AG04450 (cell line): ENCODE results near the gene NRM. TPM values are rescaled to one million over a fixed set of nuclear protein-coding genes. Genes with fewer than 3 reads are reported as not detected.

Experiments used
- CTCF ChIA-PET: fragments of 300-600, 350-600 bp; formaldehyde crosslinking; extraction: SDS; loops from one replicate; lab custom pipeline; 2022; ENCODE audit warnings: antibody characterized with exemption, inconsistent platforms; lab: Charles Lee
- POLR2A ChIA-PET: fragments of 350-600 bp; formaldehyde crosslinking; extraction: SDS; loops from one replicate; lab custom pipeline; 2021; ENCODE audit warnings: antibody characterized with exemption, inconsistent platforms; lab: Yijun Ruan, JAX
- DNase-seq: peaks from one replicate; pipeline ENCODE4 v3.0.0-alpha.2; 2011; ENCODE audit warnings: low read depth, low spot score
- H3K27ac ChIP-seq: one replicate; pipeline ENCODE4 v1.5.1; 2012; ENCODE audit warnings: low read depth, low read length, control low read depth
- H3K27me3 ChIP-seq: one replicate; pipeline ENCODE4 v1.6.0; 2012; ENCODE audit warnings: low read length; ENCODE audit not compliant: control insufficient read depth, insufficient read depth
- H3K4me3 ChIP-seq: 2 replicates; pipeline ENCODE4 v1.5.1; 2011; ENCODE audit warnings: mild to moderate bottlenecking, low read depth, low read length, control low read depth
- H3K9me3 ChIP-seq: 2 replicates; pipeline ENCODE4 v1.5.1; 2012; ENCODE audit warnings: low read length; ENCODE audit not compliant: control insufficient read depth, insufficient read depth
- polyA plus RNA-seq: library from polyadenylated mRNA; depleted of rRNA; stranded (reverse); fragments of >200 nt; gene quantifications from 2 replicates; pipeline ENCODE4 v1.2.3, GENCODE V29; 2011
- TF ChIP-seq, protein P1 (sequence below): IDR thresholded peaks from 2 replicates; pipeline ENCODE4 v1.5.1; 2011; ENCODE audit warnings: low read depth, low read length, control low read depth, inconsistent platforms

The NRM gene
- polyA plus RNA-seq, 1 experiment, result 14.6 TPM

DNA sequence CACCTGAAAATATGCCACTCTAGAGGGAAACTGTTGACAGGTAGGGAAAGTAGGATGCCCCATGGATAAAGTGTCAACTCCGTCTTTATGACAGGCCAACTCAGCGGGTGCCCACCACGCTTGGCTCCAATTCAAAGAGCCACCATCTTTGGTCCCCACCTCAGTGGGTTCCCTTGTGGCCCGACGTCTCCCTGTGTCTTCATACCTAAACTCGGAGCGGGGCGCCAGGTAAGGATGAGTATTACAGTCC lies 26.0 kb upstream of the NRM start:
- ChIA-PET POLR2A (interaction anchor here (0.8 to 1.9 kb wide), 11 partner anchors 10 to 104 kb away, joined by 3 to 22 read pairs (median 4); partner anchors contain the start of gene NRM), CTCF (interaction anchor here (0.5 to 2.7 kb wide), 4 partner anchors 29 to 398 kb away, joined by 3 to 9 read pairs (median 3); partner anchors contain the start of gene PSORS1C1)
- H3K27ac ChIP-seq, result peak overlapping the region; percentile 88
- H3K9me3 ChIP-seq, result no peaks in the 10 kb centered on the region
- DNase-seq, result no peak
- H3K27me3 ChIP-seq, result no peaks in the 10 kb centered on the region
- peak overlapping the region; percentile 85 for H3K4me3 ChIP-seq
- TF ChIP-seq, protein P1, sequence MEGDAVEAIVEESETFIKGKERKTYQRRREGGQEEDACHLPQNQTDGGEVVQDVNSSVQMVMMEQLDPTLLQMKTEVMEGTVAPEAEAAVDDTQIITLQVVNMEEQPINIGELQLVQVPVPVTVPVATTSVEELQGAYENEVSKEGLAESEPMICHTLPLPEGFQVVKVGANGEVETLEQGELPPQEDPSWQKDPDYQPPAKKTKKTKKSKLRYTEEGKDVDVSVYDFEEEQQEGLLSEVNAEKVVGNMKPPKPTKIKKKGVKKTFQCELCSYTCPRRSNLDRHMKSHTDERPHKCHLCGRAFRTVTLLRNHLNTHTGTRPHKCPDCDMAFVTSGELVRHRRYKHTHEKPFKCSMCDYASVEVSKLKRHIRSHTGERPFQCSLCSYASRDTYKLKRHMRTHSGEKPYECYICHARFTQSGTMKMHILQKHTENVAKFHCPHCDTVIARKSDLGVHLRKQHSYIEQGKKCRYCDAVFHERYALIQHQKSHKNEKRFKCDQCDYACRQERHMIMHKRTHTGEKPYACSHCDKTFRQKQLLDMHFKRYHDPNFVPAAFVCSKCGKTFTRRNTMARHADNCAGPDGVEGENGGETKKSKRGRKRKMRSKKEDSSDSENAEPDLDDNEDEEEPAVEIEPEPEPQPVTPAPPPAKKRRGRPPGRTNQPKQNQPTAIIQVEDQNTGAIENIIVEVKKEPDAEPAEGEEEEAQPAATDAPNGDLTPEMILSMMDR, result no peak

DNA sequence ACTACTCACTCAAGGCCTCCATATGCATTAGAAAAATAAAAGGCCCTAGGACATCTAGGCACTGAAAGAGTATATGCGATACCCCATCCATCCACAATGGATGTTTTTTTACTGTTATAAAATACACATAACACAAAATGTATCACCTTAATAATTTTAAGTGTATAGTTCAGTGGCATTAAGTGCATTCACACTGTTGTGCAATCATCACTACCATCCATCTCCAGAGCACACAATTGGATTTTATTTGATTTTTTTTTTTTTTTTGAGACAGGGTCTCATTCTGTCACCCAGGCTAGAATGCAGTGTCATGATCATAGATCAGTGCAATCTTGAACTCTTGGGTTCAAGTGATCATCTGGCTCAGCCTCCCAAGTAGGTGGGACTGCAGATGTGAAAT lies 23.5 kb upstream of the NRM start:
- no peaks in the 10 kb centered on the region for H3K27me3 ChIP-seq
- no peaks in the 10 kb centered on the region for H3K9me3 ChIP-seq
- ChIA-PET POLR2A (no interaction called here), CTCF (interaction anchor here (0.8 kb wide), 1 partner anchor 373 kb away, joined by 4 read pairs; no protein-coding TSS in a partner anchor)
- H3K27ac ChIP-seq, result no peak overlapping the region
- no peak overlapping the region for H3K4me3 ChIP-seq
- no peak for DNase-seq
- TF ChIP-seq, protein P1, result no peak

DNA sequence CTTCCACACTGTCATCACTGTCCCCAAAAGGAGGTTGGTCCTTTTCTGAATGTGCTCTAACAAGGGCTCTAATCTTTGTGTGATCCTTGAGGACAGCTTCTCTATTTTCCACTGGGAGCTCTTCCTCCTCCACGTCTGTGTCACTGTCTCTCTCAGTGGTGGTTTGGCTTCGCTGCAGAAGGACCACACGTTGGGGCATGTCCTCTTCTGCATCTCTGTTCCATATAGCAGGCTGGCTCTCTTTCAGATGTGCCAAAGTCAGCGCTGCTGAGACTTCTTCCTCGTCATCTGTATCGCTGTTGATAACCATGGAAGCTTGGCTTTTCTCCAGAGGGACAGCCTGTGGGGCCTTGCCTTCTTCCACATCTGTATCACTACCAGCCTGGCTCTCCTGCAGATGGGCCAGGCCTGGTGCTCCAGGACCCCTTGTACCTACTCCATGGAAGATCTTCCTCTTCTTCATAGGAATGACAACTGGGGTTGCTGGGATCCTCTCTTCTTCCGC lies 21.7 kb upstream of the NRM start:
- POLR2A ChIA-PET, result interaction anchor here (0.8 kb wide), 1 partner anchor 23 kb away, joined by 3 read pairs; no protein-coding TSS in a partner anchor
- Histone ChIP-seq H3K27ac (no peak overlapping the region), H3K4me3 (no peak overlapping the region), H3K9me3 (no peaks in the 10 kb centered on the region), H3K27me3 (no peaks in the 10 kb centered on the region)
- CTCF ChIA-PET, result no interaction called here
- TF ChIP-seq, protein P1, result no peak
- no peak for DNase-seq

DNA sequence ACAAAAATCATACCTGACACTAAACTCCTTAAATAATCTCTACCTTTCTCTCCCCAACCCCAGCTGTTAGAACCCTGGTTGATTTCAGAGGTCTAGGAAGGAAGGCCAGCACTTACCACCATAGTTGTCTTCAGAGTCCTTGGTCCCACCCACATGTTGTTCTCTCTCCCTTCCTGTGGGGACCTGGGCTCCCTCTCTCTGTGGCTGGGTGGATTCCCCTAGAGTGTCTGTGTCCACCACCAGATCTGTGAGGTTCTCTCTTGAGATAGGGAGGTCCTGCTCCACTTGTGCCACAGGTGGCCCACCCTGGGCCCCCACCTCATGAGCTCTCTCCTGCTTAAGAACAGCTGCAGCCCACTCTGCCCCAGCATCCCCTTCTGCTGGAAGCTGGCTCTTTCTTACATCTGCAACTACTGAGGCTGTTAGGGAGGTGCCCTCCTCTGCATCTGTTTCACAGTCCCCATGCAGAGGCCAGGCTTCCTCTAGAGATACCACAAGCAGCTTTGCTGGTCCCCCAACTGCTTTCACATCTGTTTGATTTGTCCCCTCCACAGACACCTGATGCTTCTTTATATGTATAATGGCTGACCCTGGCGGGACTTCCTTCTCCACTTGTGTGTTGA lies 21.1 kb upstream of the NRM start:
- ChIA-PET CTCF (no interaction called here), POLR2A (no interaction called here)
- Histone ChIP-seq H3K4me3 (no peak overlapping the region), H3K27me3 (no peaks in the 10 kb centered on the region), H3K27ac (no peak overlapping the region), H3K9me3 (no peaks in the 10 kb centered on the region)
- DNase-seq, result no peak
- TF ChIP-seq, protein P1, result no peak

DNA sequence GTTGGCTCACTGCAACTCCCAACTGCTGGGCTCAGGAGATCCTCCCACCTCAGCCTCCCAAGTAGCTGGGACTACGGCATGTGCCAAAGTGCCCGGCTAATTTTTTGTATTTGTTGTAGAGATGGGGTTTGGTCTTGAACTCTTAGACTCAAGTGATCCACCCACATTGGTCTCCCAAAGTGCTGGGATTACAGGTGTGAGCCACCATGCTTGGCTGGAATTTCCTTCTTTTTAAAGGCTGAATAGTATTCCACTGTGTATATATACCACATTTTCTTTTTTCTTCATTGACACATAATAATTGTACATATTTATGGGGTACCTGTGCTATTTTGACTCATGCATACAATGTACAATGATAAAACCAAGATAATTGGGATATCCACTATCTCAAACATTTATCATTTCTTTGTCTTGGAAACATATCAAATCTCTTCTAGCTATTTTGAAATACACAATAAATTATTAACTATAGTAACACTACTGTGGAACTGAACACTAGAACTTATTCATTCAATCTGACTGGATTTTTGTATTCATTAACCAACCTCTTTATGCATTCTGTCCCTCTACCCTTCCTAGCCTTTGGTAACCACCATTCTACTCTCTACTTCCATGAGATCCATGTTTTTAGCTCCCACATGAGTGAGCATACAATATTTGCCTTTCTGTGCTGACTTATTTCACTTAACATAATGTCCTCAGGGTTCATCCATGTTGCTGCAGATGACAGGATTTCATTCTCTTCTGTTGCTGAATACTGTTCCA lies 18.5 kb upstream of the NRM start:
- no peaks in the 10 kb centered on the region for H3K9me3 ChIP-seq
- no peak overlapping the region for H3K4me3 ChIP-seq
- no peaks in the 10 kb centered on the region for H3K27me3 ChIP-seq
- H3K27ac ChIP-seq, result no peak overlapping the region
- POLR2A ChIA-PET, result no interaction called here
- DNase-seq, result no peak
- TF ChIP-seq, protein P1, result no peak
- CTCF ChIA-PET, result interaction anchor here (0.6 kb wide), 1 partner anchor 11 kb away, joined by 3 read pairs; no protein-coding TSS in a partner anchor
